Vagina (tissue), 2 donors: ENCODE data around the gene GPHA2.

ENCODE experiments used
- CTCF ChIP-seq, 3 experiments: fragments of 450-650 bp in 2 of 3; fragments of 200-600 bp in 1 of 3; sonication (generic) in 1 of 3; IDR thresholded peaks; one replicate each; pipeline ENCODE4 v1.5.1; 2017 to 2019; ENCODE audit warnings: antibody characterized with exemption in 3 of 3, mild to moderate bottlenecking in 2 of 3, moderate library complexity in 2 of 3
- POLR2A ChIP-seq, 2 donors: fragments of 450-650 bp; IDR thresholded peaks; one replicate each; pipeline ENCODE4 v1.6.1; 2017; ENCODE audit warnings: antibody characterized with exemption in 2 of 2, mild to moderate bottlenecking in 2 of 2, moderate library complexity in 2 of 2

GRCh38 chr11:64951529-64951928 is 15.8 kb upstream of the GPHA2 start:
- no peak for TF ChIP-seq POLR2A (IDR thresholded peaks at IDR 0.05)
- TF ChIP-seq CTCF (IDR thresholded peaks at IDR 0.05) = no peak
